Epithelial cell of proximal tubule (primary cell): ENCODE measurements around the gene MAD1L1. TPM values are rescaled to one million over a fixed set of nuclear protein-coding genes. Genes with fewer than 3 reads are reported as not detected.

Experiments
- DNase-seq: peaks from one replicate; pipeline ENCODE4 v3.0.0-alpha.2; 2011; ENCODE audit warnings: low read depth
- H3K4me3 ChIP-seq: 2 replicates; pipeline ENCODE4 v1.5.1; 2011; ENCODE audit warnings: low read depth, mild to moderate bottlenecking, low read length
- total RNA-seq: library from RNA; depleted of rRNA; stranded (reverse); fragments of >200 nt; gene quantifications from 2 replicates; pipeline ENCODE4 v1.2.3, GENCODE V29; 2015
- TF ChIP-seq, protein P1 (sequence below): conservative IDR thresholded peaks from 2 replicates; pipeline ENCODE4 v1.5.1; 2012; ENCODE audit warnings: low read depth, mild to moderate bottlenecking, low read length

The MAD1L1 gene
- total RNA-seq, 1 donor from 2014 or later: 83.4 TPM

DNA sequence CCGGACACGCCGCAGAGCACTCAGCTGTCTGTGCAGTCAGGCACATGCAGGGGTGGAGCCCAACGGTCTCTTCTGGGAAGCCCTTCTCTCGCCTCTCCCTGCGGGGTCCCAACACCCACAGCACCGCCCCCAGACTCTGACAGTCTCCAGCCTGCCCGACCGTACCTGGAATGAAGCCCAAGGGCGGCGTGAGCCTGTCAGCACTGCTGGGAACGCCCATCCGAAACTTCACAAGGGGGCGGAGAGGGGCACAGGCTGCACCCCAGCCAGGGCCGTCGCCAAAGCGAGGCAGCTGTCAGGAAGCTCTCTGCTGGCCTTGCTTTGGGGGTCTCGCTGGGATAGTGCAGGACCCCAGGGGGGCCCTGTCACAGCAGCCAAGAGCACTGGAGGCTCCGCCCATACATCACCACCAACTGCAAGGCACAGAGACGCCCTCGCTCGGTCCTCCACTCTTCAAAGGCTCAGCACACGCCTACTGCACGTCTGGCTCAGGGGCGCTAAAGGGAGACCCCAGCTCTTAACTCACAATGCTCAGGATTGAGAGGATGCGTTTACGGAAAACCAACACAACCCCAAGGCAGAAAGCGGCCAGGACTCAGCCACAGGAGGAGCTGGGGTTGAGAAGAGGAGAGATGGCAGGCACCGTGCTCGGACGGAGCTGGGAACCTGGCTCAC is 30.9 kb downstream of the MAD1L1 start:
- no peak overlapping the region for H3K4me3 ChIP-seq
- TF ChIP-seq, protein P1, sequence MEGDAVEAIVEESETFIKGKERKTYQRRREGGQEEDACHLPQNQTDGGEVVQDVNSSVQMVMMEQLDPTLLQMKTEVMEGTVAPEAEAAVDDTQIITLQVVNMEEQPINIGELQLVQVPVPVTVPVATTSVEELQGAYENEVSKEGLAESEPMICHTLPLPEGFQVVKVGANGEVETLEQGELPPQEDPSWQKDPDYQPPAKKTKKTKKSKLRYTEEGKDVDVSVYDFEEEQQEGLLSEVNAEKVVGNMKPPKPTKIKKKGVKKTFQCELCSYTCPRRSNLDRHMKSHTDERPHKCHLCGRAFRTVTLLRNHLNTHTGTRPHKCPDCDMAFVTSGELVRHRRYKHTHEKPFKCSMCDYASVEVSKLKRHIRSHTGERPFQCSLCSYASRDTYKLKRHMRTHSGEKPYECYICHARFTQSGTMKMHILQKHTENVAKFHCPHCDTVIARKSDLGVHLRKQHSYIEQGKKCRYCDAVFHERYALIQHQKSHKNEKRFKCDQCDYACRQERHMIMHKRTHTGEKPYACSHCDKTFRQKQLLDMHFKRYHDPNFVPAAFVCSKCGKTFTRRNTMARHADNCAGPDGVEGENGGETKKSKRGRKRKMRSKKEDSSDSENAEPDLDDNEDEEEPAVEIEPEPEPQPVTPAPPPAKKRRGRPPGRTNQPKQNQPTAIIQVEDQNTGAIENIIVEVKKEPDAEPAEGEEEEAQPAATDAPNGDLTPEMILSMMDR: no peak
- DNase-seq: no peak

DNA sequence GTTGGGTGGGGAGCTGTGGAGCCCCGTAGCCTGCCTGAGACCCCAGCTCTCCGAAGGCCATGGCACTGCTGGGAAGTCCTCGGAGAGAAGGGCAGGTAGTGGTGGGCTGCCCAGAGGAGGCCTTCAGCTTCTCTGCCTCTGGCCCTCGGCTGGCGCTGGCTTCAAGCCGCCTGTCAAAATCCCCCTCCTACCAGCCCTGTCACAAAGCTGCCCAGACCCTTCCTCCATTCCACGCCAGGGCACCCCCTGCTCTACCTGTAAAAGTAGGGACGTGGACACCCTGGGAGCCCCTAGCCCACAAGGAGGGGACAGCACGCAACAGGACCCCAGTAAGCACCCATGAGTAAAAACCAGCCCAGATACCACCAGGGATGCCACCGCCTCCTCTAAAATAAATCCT is 31.6 kb downstream of the MAD1L1 start:
- H3K4me3 ChIP-seq: no peak overlapping the region
- no peak for DNase-seq
- TF ChIP-seq, protein P1: no peak

DNA sequence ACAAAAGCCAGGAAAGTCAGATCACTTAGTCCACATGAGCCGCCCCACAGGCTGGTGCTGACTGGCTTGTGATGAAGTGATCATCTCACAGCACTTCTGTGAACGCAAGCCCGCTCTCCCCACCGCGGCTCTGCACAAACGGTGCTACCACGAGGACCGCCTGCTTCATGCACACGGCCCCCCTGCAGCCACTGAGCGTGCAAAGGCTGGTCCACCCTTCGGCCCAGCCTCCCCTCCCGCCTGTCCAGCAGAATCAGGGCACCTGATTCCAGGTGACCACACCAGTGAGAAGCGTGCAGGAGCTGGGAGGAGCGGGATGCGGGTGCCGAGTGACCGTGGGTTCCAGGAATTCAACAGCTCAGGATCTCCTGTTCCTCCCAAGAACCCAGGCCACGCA is 32.2 kb downstream of the MAD1L1 start:
- H3K4me3 ChIP-seq: no peak overlapping the region
- no peak for DNase-seq
- TF ChIP-seq, protein P1: no peak

DNA sequence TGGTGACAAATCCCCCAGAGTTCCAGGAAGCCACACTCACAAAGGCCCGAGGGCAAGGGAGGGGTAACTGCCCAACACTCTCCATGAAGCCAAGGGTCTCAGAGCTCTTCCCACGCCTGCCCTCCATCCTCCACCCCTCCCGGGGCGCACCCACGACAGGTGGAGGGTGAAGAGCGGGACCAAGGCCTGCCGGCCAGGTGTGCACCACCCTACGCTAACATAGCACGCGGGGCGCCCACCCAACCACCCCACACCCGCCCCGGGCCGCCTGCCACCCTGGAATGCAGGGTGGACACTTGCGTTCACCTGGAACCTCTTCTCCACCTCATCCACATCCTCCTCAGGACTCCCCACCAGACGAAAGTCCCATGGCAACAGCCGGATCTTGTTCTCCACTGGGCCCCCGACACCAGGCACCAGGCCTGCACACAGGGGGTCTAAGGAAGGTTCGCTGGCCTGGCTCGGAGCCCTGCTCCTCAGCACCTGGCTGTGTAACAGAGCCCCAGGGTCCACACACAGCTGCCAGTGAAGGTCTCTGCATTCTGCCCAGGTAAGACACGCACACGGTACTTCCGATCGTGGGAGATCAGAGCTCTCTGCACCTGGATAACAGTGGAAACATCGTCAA is 32.7 kb downstream of the MAD1L1 start:
- no peak for DNase-seq
- TF ChIP-seq, protein P1: no peak

DNA sequence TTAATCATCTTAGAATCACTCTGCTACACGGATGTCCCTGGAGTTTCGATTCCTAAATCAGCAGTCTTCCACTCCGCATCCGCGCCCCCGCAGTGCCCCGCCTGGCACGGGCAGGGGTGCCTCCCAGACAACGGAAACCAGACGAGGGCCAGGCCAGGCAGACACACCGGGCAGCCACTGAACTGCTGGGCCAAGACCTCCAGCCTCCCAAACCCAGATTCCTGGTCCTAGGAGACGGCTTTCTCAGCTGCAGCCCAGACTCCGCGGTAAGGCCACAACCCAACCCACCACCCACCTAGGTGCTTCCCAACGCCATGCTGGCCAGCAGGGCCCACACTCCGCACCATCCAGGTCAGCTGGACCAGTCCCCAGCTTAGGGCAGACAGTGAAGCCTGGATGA is 33.2 kb downstream of the MAD1L1 start:
- no peak for DNase-seq
- TF ChIP-seq, protein P1: no peak
- H3K4me3 ChIP-seq: no peak overlapping the region

More for the DNA sequence above, 32.7 kb downstream of the MAD1L1 start:
- no peak overlapping the region for H3K4me3 ChIP-seq

DNA sequence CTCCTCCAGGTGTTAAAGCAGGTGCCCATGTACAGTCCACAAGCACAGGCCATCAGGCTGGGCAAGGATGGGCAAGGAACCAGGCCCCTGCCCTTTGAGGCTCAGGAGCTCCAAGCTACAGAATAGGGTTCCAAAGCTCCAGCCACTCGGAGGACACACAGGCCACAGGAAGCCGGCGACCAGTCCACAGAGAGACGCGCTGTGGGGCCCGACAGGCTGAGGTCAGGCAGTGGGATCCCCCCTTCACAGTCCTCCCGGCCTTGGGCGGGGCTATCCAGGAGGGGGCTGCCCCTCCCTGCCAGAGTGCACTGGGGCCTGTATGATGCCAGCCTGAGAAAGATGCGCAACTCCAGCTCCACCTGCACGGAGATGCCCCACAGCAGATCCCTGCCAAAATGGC is 34.0 kb downstream of the MAD1L1 start:
- H3K4me3 ChIP-seq: no peak overlapping the region
- TF ChIP-seq, protein P1: no peak
- DNase-seq: no peak

DNA sequence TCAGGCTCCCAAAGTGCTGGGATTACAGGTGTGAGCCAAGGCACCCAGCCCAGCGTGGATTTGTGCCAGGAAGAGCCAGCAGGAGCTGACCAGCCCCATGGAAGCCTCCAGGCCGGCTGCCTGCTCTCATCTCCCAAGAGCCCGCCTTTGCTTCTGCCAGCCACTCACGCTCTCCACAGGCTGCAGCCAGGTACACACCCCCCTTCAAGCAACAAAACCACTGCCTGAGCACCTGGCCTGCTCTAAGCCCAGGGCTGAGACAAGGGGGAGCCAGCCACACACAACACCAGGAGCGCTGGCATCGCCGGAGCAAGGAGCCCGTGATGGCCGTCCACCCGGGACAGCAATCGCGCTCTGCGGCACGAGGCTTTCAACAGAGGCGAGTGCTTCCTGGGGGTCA is 34.5 kb downstream of the MAD1L1 start:
- TF ChIP-seq, protein P1: no peak
- no peak overlapping the region for H3K4me3 ChIP-seq
- no peak for DNase-seq
